Measurements from ENCODE around the gene SUSD6. TPM values are rescaled to one million over a fixed set of nuclear protein-coding genes. Genes with fewer than 3 reads are reported as not detected.

SUSD6 gene
- total RNA-seq, 1 experiment from 2014 or later: 6.4 TPM

GRCh38 chr14:69652942-69653684 lies 41.7 kb downstream of the SUSD6 start:
- no peaks in the 10 kb centered on the region for H3K9me3 ChIP-seq (replicated peaks)
- H3K4me3 ChIP-seq: no peak overlapping the region
- no peak overlapping the region for H3K27ac ChIP-seq
- H3K36me3 ChIP-seq: no peaks in the 10 kb centered on the region
- H3K27me3 ChIP-seq (replicated peaks): no peaks in the 10 kb centered on the region
- peaks cover 37% of the 10 kb centered on the region for H3K4me1 ChIP-seq (replicated peaks)
- no peak for DNase-seq (ENCODE audit: low read depth in 1 of 2, low spot score in 2 of 2)

GRCh38 chr14:69654116-69654515 lies 42.7 kb downstream of the SUSD6 start:
- DNase-seq (ENCODE audit: low read depth in 1 of 2, low spot score in 2 of 2): no peak
- no peak overlapping the region for H3K27ac ChIP-seq
- peaks cover 37% of the 10 kb centered on the region for H3K4me1 ChIP-seq (replicated peaks)
- H3K27me3 ChIP-seq (replicated peaks): no peaks in the 10 kb centered on the region
- H3K4me3 ChIP-seq: no peak overlapping the region
- H3K9me3 ChIP-seq (replicated peaks): no peaks in the 10 kb centered on the region
- H3K36me3 ChIP-seq: no peaks in the 10 kb centered on the region; the same call in 1 of the 2 replicates

GRCh38 chr14:69657950-69658355 lies 46.6 kb downstream of the SUSD6 start:
- Histone ChIP-seq H3K4me1 (replicated peaks) (peaks cover 40% of the 10 kb centered on the region), H3K27me3 (replicated peaks) (no peaks in the 10 kb centered on the region), H3K27ac (peak overlapping the region; percentile 34; the same call in 1 of the 2 replicates), H3K4me3 (no peak overlapping the region), H3K36me3 (no peaks in the 10 kb centered on the region; the same call in none of the 2 replicates), H3K9me3 (replicated peaks) (no peaks in the 10 kb centered on the region)
- DNase-seq (ENCODE audit: low read depth in 1 of 2, low spot score in 2 of 2): no peak

GRCh38 chr14:69658664-69659261 lies 47.4 kb downstream of the SUSD6 start:
- H3K36me3 ChIP-seq: no peaks in the 10 kb centered on the region; the same call in none of the 2 replicates
- peak overlapping the region; percentile 34; the same call in 1 of the 2 replicates for H3K27ac ChIP-seq
- DNase-seq (ENCODE audit: low read depth in 1 of 2, low spot score in 2 of 2): peak; percentile 58 to 59

GRCh38 chr14:69660344-69661193 lies 49.2 kb downstream of the SUSD6 start:
- no peak for DNase-seq (ENCODE audit: low read depth in 1 of 2, low spot score in 2 of 2)
- Histone ChIP-seq H3K36me3 (no peaks in the 10 kb centered on the region; the same call in none of the 2 replicates), H3K4me1 (replicated peaks) (peaks cover 40% of the 10 kb centered on the region), H3K27ac (no peak overlapping the region), H3K9me3 (replicated peaks) (no peaks in the 10 kb centered on the region), H3K27me3 (replicated peaks) (no peaks in the 10 kb centered on the region), H3K4me3 (no peak overlapping the region)

More at GRCh38 chr14:69658664-69659261, 47.4 kb downstream of the SUSD6 start:
- Histone ChIP-seq H3K9me3 (replicated peaks) (no peaks in the 10 kb centered on the region), H3K4me1 (replicated peaks) (peaks cover 44% of the 10 kb centered on the region), H3K4me3 (no peak overlapping the region), H3K27me3 (replicated peaks) (no peaks in the 10 kb centered on the region)

GRCh38 chr14:69661194-69661537 lies 49.8 kb downstream of the SUSD6 start:
- Histone ChIP-seq H3K27ac (no peak overlapping the region), H3K27me3 (replicated peaks) (no peaks in the 10 kb centered on the region), H3K4me3 (no peak overlapping the region), H3K9me3 (replicated peaks) (no peaks in the 10 kb centered on the region), H3K4me1 (replicated peaks) (peaks cover 46% of the 10 kb centered on the region), H3K36me3 (no peaks in the 10 kb centered on the region; the same call in none of the 2 replicates)
- no peak for DNase-seq (ENCODE audit: low read depth in 1 of 2, low spot score in 2 of 2)

GRCh38 chr14:69662636-69663299 lies 51.4 kb downstream of the SUSD6 start:
- no peaks in the 10 kb centered on the region; the same call in none of the 2 replicates for H3K36me3 ChIP-seq
- no peaks in the 10 kb centered on the region for H3K27me3 ChIP-seq (replicated peaks)
- peak in 1 of 2 experiments; percentile 23 for DNase-seq (ENCODE audit: low read depth in 1 of 2, low spot score in 2 of 2)
- no peak overlapping the region for H3K4me3 ChIP-seq
- no peak overlapping the region for H3K27ac ChIP-seq
- H3K9me3 ChIP-seq (replicated peaks): no peaks in the 10 kb centered on the region
- H3K4me1 ChIP-seq (replicated peaks): peaks cover 54% of the 10 kb centered on the region

- no peak overlapping the region for H3K27ac ChIP-seq
- no peak for DNase-seq (ENCODE audit: low read depth in 1 of 2, low spot score in 2 of 2)
- H3K4me3 ChIP-seq: no peak overlapping the region
- H3K9me3 ChIP-seq (replicated peaks): no peaks in the 10 kb centered on the region
- H3K27me3 ChIP-seq (replicated peaks): no peaks in the 10 kb centered on the region
- H3K4me1 ChIP-seq (replicated peaks): peaks cover 49% of the 10 kb centered on the region
- no peaks in the 10 kb centered on the region; the same call in none of the 2 replicates for H3K36me3 ChIP-seq
Observed at GRCh38 chr14:69663300-69663643, 51.9 kb downstream of the SUSD6 start.

GRCh38 chr14:69664265-69664664 lies 52.9 kb downstream of the SUSD6 start:
- H3K27ac ChIP-seq: no peak overlapping the region
- DNase-seq (ENCODE audit: low read depth in 1 of 2, low spot score in 2 of 2): no peak
- no peak overlapping the region for H3K4me3 ChIP-seq
- H3K4me1 ChIP-seq (replicated peaks): peaks cover 39% of the 10 kb centered on the region
- no peaks in the 10 kb centered on the region for H3K9me3 ChIP-seq (replicated peaks)
- H3K27me3 ChIP-seq (replicated peaks): no peaks in the 10 kb centered on the region
- no peaks in the 10 kb centered on the region; the same call in none of the 2 replicates for H3K36me3 ChIP-seq

GRCh38 chr14:69664865-69665526 lies 53.6 kb downstream of the SUSD6 start:
- no peak for DNase-seq (ENCODE audit: low read depth in 1 of 2, low spot score in 2 of 2)
- Histone ChIP-seq H3K36me3 (no peaks in the 10 kb centered on the region; the same call in 1 of the 2 replicates), H3K4me3 (no peak overlapping the region), H3K27me3 (replicated peaks) (no peaks in the 10 kb centered on the region), H3K27ac (no peak overlapping the region), H3K4me1 (replicated peaks) (peaks cover 36% of the 10 kb centered on the region), H3K9me3 (replicated peaks) (no peaks in the 10 kb centered on the region)

- Histone ChIP-seq H3K27me3 (replicated peaks) (no peaks in the 10 kb centered on the region), H3K4me3 (no peak overlapping the region), H3K27ac (0 out of 2 replicates have a peak overlapping the region, but pooled peaks have one; percentile 31), H3K9me3 (replicated peaks) (no peaks in the 10 kb centered on the region), H3K4me1 (replicated peaks) (peaks cover 36% of the 10 kb centered on the region), H3K36me3 (no peaks in the 10 kb centered on the region)
- no peak for DNase-seq (ENCODE audit: low read depth in 1 of 2, low spot score in 2 of 2)
Observed at GRCh38 chr14:69665631-69666030, 54.2 kb downstream of the SUSD6 start.

- Histone ChIP-seq H3K4me1 (replicated peaks) (peaks cover 32% of the 10 kb centered on the region), H3K36me3 (no peaks in the 10 kb centered on the region), H3K27me3 (replicated peaks) (no peaks in the 10 kb centered on the region), H3K27ac (peak overlapping the region; percentile 31; the same call in 1 of the 2 replicates), H3K9me3 (replicated peaks) (no peaks in the 10 kb centered on the region), H3K4me3 (no peak overlapping the region)
- no peak for DNase-seq (ENCODE audit: low read depth in 1 of 2, low spot score in 2 of 2)
Observed at GRCh38 chr14:69666112-69666511, 54.7 kb downstream of the SUSD6 start.
